ENCODE results near the gene RASGRF1.

- no peak for TF ChIP-seq CHD4 (IDR thresholded peaks at IDR 0.05; ENCODE audit: insufficient read depth, insufficient replicate concordance, low read depth, low read length, poor library complexity, severe bottlenecking)
- TF ChIP-seq ZNF384 (IDR thresholded peaks at IDR 0.05; ENCODE audit: low read depth, low read length) = no peak
- TF ChIP-seq CTCF (IDR thresholded peaks at IDR 0.05 in 2 of 3, conservative IDR thresholded peaks at IDR 0.05 in 1 of 3; ENCODE audit: insufficient read depth in 2 of 3, low read depth in 1 of 3, low read length in 3 of 3) = no peak
Measured at GRCh38 chr15:79006071-79006470, 84.5 kb downstream of the RASGRF1 start.
